Measurements from ENCODE around the gene FRAS1. TPM values are rescaled to one million over a fixed set of nuclear protein-coding genes. Genes with fewer than 3 reads are reported as not detected.

FRAS1 gene
- total RNA-seq, 1 experiment from 2014 or later = 0.23 TPM

- no peaks in the 10 kb centered on the region for H3K4me1 ChIP-seq (ENCODE audit: control insufficient read depth, insufficient read depth, low read length)
- DNase-seq (ENCODE audit: low read depth, low spot score) = no peak
- no peak for ATAC-seq
- TF ChIP-seq REST (IDR thresholded peaks at IDR 0.05; ENCODE audit: insufficient read depth in 1 of 2, low read depth in 2 of 2, low read length in 1 of 2) = no peak
- TF ChIP-seq CTCF (IDR thresholded peaks at IDR 0.05) = no peak
- no peak for TF ChIP-seq TCF7L2 (IDR thresholded peaks at IDR 0.05; ENCODE audit: low read depth, low read length)
- TF ChIP-seq SIN3A (IDR thresholded peaks at IDR 0.05; ENCODE audit: borderline replicate concordance, insufficient read depth, low read depth, low read length) = no peak
- no peak for TF ChIP-seq POLR2AphosphoS5 (IDR thresholded peaks at IDR 0.05; ENCODE audit: low read depth, low read length)
- no peaks in the 10 kb centered on the region for H3K9me3 ChIP-seq (ENCODE audit: control insufficient read depth, insufficient read depth, low read depth, low read length)
- no peak overlapping the region for H3K27ac ChIP-seq (ENCODE audit: low read length)
- in situ Hi-C loops (cut with HindIII; ENCODE audit: low pct_unique_long_range_greater_than_20kb, low sequenced_read_pairs) = no loop called here
- POLR2A ChIA-PET = no interaction called here
- no TSS peak for BruUV-seq (replicated peaks)
- CTCF ChIA-PET = interaction anchor here (0.6 to 0.7 kb wide), 2 partner anchors 28 to 725 kb away, joined by 3 to 4 read pairs; no protein-coding TSS in a partner anchor
- H3K4me3 ChIP-seq (ENCODE audit: low read depth in 2 of 2, low read length in 2 of 2) = no peak overlapping the region
- intact Hi-C loops (cut with micrococcal nuclease; ENCODE audit: unreplicated experiment) = no loop called here
- no peaks in the 10 kb centered on the region for H3K36me3 ChIP-seq (ENCODE audit: control insufficient read depth, insufficient read depth, low read length)
- no peaks in the 10 kb centered on the region; the same call in 1 of the 2 replicates for H3K27me3 ChIP-seq (ENCODE audit: control insufficient read depth, insufficient read depth, low read length)
These were observed 110.9 kb downstream of the FRAS1 start for GRCh38 chr4:78168029-78168428.

- Histone ChIP-seq H3K9me3 (ENCODE audit: control insufficient read depth, insufficient read depth, low read depth, low read length) (no peaks in the 10 kb centered on the region), H3K27ac (ENCODE audit: low read length) (no peak overlapping the region), H3K4me1 (ENCODE audit: control insufficient read depth, insufficient read depth, low read length) (no peaks in the 10 kb centered on the region), H3K4me3 (ENCODE audit: low read depth in 2 of 2, low read length in 2 of 2) (no peak overlapping the region), H3K36me3 (ENCODE audit: control insufficient read depth, insufficient read depth, low read length) (no peaks in the 10 kb centered on the region), H3K27me3 (ENCODE audit: control insufficient read depth, insufficient read depth, low read length) (no peaks in the 10 kb centered on the region)
- TF ChIP-seq CTCF (IDR thresholded peaks at IDR 0.05) = no peak
- no peak for DNase-seq (ENCODE audit: low read depth, low spot score)
- ATAC-seq = no peak
- no TSS peak for BruUV-seq (replicated peaks)
- POLR2A ChIA-PET = no interaction called here
- in situ Hi-C loops (cut with HindIII; ENCODE audit: low pct_unique_long_range_greater_than_20kb, low sequenced_read_pairs) (no loop called here), intact Hi-C loops (cut with micrococcal nuclease; ENCODE audit: unreplicated experiment) (no loop called here)
- CTCF ChIA-PET = no interaction called here
These were observed 112.6 kb downstream of the FRAS1 start for GRCh38 chr4:78169728-78170127.

- no peaks in the 10 kb centered on the region for H3K27me3 ChIP-seq (ENCODE audit: control insufficient read depth, insufficient read depth, low read length)
- ChIA-PET CTCF (no interaction called here), POLR2A (no interaction called here)
- no TSS peak for BruUV-seq (replicated peaks)
- in situ Hi-C loops (cut with HindIII; ENCODE audit: low pct_unique_long_range_greater_than_20kb, low sequenced_read_pairs) = no loop called here
- H3K36me3 ChIP-seq (ENCODE audit: control insufficient read depth, insufficient read depth, low read length) = no peaks in the 10 kb centered on the region
- intact Hi-C loops (cut with micrococcal nuclease; ENCODE audit: unreplicated experiment) = no loop called here
- no peaks in the 10 kb centered on the region for H3K4me1 ChIP-seq (ENCODE audit: control insufficient read depth, insufficient read depth, low read length)
- no peak for TF ChIP-seq SIN3A (IDR thresholded peaks at IDR 0.05; ENCODE audit: borderline replicate concordance, insufficient read depth, low read depth, low read length)
- no peak for TF ChIP-seq REST (IDR thresholded peaks at IDR 0.05; ENCODE audit: insufficient read depth in 1 of 2, low read depth in 2 of 2, low read length in 1 of 2)
- no peak for TF ChIP-seq TCF7L2 (IDR thresholded peaks at IDR 0.05; ENCODE audit: low read depth, low read length)
- no peak for TF ChIP-seq CTCF (IDR thresholded peaks at IDR 0.05)
- no peak for TF ChIP-seq POLR2AphosphoS5 (IDR thresholded peaks at IDR 0.05; ENCODE audit: low read depth, low read length)
- no peak for DNase-seq (ENCODE audit: low read depth, low spot score)
- H3K27ac ChIP-seq (ENCODE audit: low read length) = no peak overlapping the region
- no peaks in the 10 kb centered on the region for H3K9me3 ChIP-seq (ENCODE audit: control insufficient read depth, insufficient read depth, low read depth, low read length)
- H3K4me3 ChIP-seq (ENCODE audit: low read depth in 2 of 2, low read length in 2 of 2) = no peak overlapping the region
- ATAC-seq = no peak
These were observed 114.4 kb downstream of the FRAS1 start for GRCh38 chr4:78171482-78171881.

Measured in Panc1 (cell line).